Hypothalamus (tissue), 51 donors: ENCODE results near the gene TCFL5.
A peak's percentile ranks its signal among the peaks of the same experiment; 100 is the strongest.

Experiments
- DNase-seq, 51 donors: peaks; one replicate each; lab custom pipeline; 2025; lab: John Stamatoyannopoulos, UW

TCFL5 gene

GRCh38 chr20:62802026-62802712 is 59.5 kb downstream of the TCFL5 start:
- DNase-seq = peak in 1 of 51 donors; percentile 25

DNA sequence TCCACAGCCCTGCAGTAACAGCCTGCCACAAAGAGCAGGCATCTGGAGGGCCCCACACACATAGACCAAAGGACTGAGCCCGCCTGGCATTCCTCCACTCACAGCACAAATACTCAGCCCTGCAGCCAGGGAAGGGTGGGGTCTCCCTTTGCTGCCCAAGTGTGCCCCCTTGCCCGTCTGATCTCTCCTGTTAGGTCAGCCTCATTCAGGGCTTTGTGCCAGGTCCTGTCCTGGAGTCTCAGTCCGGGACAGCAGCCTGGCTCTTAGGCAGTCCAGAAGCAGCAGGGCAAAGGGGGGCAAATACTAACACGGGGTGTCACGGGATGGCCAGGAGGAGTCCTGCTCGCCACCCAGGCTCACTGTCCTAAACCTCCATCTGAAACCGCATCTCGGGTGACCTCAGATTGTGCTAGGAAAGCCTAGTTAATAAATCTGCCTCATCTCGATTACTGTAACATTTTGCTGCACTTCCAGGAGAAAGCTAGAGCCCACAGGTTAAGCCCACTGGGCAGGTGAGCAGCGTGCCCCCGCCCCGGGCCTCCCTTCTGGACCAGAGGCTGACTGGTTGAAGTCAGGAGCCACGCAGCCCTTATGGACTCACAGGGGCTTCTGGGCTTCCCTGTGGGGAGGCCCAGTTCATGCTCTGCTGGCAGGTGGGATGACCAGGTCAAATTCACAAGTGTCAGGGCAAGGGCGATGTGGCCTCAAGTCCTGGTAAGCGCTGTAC is 60.2 kb downstream of the TCFL5 start:
- peak in 1 of 51 donors; percentile 22 for DNase-seq

DNA sequence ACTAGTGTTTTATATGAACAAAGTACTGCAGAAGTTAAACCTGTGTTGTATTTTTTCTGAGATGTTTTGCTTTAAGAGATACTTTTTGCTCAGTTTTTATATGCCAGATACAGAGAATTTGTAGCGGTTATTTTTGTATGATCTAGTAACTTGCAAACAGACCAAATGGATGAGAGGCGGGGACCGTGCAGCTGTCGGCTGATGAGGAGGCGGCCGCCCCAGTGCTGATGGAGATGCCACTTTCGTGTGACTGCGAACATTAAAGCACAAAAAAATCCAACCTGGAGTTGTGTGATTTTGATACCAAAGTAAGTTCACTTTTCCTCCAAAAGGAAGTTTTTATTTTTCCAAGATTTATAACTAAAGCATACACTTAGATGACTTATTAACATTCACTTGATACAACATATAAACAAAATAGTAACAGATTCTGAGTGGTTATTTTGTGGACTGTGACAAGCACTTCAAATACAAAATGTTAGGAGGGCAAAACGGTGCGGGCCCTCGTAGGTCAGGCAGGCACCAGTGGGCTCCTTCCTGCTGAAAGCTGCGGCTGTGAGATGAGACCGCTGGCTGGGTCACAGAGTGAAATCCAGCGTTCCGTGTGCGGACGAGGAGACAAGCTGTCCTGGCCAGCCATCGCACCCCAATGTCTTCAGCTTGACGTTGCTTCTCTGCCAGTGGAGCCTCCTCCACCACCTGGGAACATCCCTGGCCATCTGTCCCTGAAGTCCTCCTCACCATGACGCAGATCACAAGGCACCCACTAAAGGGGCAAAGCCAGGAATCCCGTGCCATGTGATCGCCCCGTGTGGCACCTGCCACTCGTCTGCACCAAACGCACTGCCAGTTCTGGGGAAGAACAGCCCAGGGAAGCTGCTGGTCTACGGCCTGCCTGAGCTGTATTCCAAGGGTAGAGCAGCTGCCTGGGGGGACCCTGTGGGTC is 61.0 kb downstream of the TCFL5 start:
- peak in 1 of 51 donors; percentile 31 for DNase-seq

GRCh38 chr20:62799873-62800272 is 61.7 kb downstream of the TCFL5 start:
- DNase-seq = no peak

DNA sequence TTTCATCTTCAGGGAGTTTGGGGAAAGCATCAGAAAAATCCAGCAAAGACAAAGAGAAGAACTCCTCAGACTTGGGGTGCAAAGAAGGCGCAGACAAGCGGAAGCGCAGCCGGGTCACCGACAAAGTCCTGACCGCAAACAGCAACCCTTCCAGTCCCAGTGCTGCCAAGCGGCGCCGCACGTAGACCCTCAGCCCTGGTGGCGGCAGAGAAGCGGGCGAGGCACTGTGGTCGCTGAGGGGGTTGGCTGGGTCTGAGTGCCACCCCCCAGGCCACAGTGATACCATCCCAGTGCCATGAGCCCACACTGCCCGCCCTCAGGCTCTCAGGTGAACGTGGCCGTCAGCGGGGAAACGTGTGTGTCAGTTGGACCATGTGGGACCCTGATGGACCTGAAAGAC is 62.2 kb downstream of the TCFL5 start:
- DNase-seq = no peak

GRCh38 chr20:62799036-62799435 is 62.6 kb downstream of the TCFL5 start:
- no peak for DNase-seq

DNA sequence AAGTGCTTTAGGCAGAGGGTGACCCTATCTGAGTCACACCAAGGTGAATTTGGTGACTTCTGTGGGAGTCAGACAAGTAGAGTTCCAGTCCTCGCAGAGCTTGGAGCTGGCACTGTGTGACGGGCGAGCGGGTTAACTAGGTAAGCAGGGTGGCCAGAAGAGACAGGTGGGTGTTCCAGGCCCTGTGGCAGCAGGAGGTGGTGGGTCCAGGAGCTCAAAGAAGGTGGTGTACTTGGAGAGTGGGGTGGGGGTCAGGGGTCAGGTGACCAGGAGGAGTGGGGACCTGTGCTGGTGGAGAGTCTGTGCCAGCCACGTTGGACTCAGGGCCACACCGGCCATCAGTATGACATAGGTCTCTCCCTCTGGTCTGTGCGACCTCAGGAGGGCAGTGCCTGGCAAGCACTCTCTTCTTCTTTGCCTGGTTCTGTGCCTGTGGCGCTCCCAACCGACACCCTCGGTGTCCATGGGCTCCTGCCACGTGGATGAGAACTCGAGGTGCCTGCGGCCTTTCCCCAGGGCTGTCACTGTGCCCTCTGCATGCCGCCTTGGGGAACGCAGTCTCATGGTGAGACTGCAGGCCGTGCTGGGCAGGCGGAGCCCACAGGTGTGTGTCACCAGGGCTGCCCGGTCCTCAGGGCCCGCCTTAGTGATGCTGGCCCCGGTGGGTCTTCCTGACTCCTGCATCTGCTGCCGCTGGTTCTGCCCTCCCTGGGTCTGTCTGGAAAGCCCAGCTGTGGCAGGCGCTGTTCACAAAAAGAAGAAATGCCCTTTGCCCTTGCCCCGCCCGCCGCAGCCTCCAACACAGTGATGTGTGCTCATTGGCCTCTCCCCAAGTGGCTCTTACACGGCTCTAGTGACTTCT is 63.7 kb downstream of the TCFL5 start:
- no peak for DNase-seq

- DNase-seq = peak in 1 of 51 donors; percentile 29
Measured at GRCh38 chr20:62796699-62797491, 64.7 kb downstream of the TCFL5 start.

- DNase-seq = peak in 34 of 51 donors; percentile 14 to 71 (median 38)
Measured at GRCh38 chr20:62795023-62795761, 66.4 kb downstream of the TCFL5 start.

DNA sequence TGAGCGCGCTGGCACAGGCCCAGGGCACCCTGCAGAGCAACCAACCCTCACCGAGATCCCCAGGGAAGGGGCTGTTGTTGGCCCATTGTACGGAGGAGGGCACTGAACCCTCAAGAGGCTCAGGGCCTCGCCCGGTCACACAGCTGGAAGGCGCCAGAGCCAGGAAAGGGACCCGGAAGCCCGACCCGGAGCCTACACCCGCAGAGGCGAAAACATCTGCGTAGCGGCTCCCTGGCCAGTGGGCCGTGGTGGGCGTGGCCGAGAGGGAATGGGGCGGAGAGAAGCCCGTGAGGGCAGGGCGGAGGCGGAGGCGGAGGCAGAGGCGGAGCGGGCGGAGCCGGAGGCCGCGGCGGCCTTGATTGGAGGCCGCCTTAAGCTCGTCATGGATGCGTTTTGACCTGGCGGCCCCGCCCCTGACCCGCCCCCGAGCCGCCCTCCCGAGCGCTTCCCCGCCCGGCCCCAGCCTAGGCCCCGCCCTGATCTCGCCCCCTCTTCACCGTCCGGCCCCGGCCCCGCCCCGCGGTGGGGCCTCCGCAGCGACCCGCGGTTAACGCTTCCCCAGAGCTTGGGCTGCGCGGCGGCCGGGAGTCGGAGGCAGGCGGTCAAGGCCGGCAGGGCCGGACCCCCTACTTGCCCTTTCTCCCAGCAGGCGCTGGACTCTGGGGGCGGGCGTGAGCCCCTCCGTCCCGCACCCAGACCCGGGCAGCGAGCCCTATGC is 67.5 kb downstream of the TCFL5 start:
- DNase-seq = peak; percentile 30 to 98 (median 93)

DNA sequence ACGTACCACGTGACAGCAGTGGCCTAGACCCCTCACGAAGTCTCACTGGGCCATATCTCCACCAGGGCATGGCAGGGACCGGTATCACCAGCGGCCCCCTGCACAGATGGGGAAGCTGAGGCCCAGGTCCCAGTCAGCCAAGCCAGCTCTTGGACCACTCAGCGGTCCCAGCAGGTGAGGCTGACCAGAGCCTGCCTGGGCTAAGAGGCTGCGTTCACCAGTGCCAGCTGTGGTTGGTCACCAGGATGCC is 67.9 kb downstream of the TCFL5 start:
- peak in 1 of 51 donors; percentile 81 for DNase-seq

DNA sequence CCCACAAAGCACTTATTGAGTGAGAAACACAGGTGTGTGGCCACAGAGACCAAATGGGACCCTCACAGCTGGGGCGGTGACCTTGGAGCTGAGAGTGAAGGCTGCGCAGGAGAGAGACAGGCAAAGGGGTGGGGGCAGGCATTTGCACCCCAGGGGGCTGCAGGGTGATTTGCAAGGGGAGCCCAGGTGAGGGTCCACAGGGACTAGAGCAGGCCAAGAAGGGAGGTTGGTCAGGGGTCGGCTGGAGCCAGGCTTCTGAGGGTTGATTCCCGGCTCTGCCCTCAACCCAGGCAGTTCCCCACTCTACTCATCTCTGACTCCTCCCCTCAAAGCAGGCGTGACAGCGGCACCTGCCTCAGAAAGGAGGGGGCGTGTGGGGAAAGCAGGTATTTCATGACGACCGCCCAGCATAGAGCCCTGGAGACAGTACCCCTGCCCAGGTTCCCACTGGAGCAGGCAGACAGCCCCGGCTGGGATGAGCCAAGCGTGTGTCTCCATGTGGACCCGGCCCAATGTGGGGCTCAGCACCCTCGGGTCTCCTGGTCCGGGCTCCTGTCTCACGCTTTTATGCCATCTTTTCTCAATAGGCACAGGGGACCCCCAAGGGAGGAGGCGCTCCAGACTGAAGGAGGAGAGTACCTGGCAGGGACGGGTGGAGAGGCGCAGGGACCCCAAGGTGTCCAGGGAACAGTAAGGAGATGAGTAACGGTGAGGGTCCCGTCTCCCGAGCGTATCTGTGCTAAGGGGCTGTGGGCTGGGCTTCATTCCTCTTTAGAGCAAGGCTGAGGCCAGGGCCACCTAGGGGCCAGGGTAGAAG is 68.5 kb downstream of the TCFL5 start:
- no peak for DNase-seq

DNA sequence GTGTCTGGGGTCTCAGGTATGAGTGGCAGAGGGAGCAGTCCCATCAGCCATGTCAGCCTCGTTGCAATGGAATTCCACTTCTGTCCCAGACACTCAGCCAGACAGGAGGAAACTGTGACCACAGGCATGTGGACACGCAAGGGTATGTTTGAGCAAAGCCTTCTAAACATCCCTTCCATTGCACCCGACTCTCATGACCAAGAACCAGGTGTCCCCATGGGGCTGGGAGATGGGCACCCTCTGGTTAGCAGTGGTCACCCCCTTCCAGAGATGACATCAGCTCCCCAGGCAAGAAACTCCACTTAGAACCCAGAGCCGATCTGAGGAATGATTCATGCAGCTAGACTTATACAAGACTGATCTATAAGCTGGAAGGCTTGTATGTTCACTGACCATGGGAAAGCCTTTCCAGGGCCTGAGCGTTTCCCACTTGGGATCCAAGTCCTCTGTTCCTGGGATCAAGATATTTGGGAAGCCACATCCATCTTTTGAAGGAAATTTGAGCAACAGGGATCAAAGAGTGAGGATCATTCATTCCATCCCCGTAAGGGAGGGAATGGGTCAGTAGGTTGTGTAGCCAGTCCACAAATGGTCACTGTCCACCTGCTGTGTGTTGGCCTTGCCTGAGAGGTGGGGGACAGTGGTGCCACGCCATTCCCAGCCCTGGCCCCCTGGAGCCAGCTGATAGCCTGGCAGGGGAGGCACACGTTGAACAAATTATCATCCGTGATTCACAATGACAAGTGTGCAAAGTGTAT is 69.3 kb downstream of the TCFL5 start:
- no peak for DNase-seq

- DNase-seq = peak in 49 of 51 donors; percentile 30 to 92 (median 80)
Measured at GRCh38 chr20:62791301-62792181, 70.1 kb downstream of the TCFL5 start.
